Upper lobe of left lung (tissue), 6 donors: ENCODE data around the gene PIK3CD. TPM values are rescaled to one million over a fixed set of nuclear protein-coding genes. Genes with fewer than 3 reads are reported as not detected.

Source experiments
- ATAC-seq, 2 donors: fragments of 200-7000 bp; cut with Tn5 transposase; one replicate each; pipeline ENCODE4 v1.9.1; 2022; ENCODE audit warnings: mild to moderate bottlenecking in 2 of 2, moderate library complexity in 2 of 2; ENCODE audit not compliant: low FRiP score in 2 of 2
- DNase-seq, 2 donors: peaks; one replicate each; pipeline ENCODE4 v3.0.0-alpha.2; 2019 to 2020
- H3K27ac ChIP-seq, 4 donors: fragments of 200-600 bp; sonication (generic); one replicate each; pipeline ENCODE4 v1.5.1; 2016 to 2019
- H3K27me3 ChIP-seq, 4 donors: fragments of 200-600 bp; sonication (generic); one replicate each; pipeline ENCODE4 v1.5.1; 2017 to 2019
- H3K36me3 ChIP-seq, 4 donors: fragments of 200-600 bp; sonication (generic); one replicate each; pipeline ENCODE4 v1.5.1; 2016 to 2019
- H3K4me1 ChIP-seq, 4 donors: fragments of 200-600 bp; sonication (generic); one replicate each; pipeline ENCODE4 v1.5.1; 2018 to 2019
- H3K4me3 ChIP-seq, 4 donors: fragments of 200-600 bp; sonication (generic); one replicate each; pipeline ENCODE4 v1.5.1; 2017 to 2019; ENCODE audit warnings: mild to moderate bottlenecking in 2 of 4, moderate library complexity in 1 of 4
- H3K9me3 ChIP-seq, 4 donors: fragments of 200-600 bp; sonication (generic); one replicate each; pipeline ENCODE4 v1.5.1; 2018 to 2019
- EP300 ChIP-seq, 4 donors: sonication (generic); formaldehyde crosslinking; IDR thresholded peaks; one replicate each; pipeline ENCODE4 v1.5.1; 2017; ENCODE audit warnings: antibody characterized with exemption in 4 of 4, control low read depth in 2 of 4
- POLR2A ChIP-seq, 4 donors: fragments of 450-650 bp; IDR thresholded peaks; one replicate each; pipeline ENCODE4 v1.5.1; 2016 to 2017; ENCODE audit warnings: antibody characterized with exemption in 4 of 4, mild to moderate bottlenecking in 2 of 4
- POLR2AphosphoS5 ChIP-seq, 2 donors: sonication (generic); formaldehyde crosslinking; IDR thresholded peaks; one replicate each; pipeline ENCODE4 v1.5.1; 2017; ENCODE audit warnings: antibody characterized with exemption in 2 of 2
- WGBS, 2 donors: methylation state at CpG; one replicate each; pipeline ENCODE4 v1.1.5; 2017 to 2018; 5-methylcytosine and 5-hydroxymethylcytosine counted together
- total RNA-seq, 6 donors: library from RNA; depleted of rRNA in 4 of 6; stranded (reverse); fragments of >200 nt in 4 of 6; gene quantifications; one replicate each; pipeline versions ENCODE4 v1.1.0 to v1.2.1, GENCODE V29; 2016 to 2021
- TF ChIP-seq, protein P1 (sequence below), 6 experiments: fragments of 450-650 bp in 4 of 6; fragments of 200-600 bp in 2 of 6; sonication (generic) in 2 of 6; IDR thresholded peaks; one replicate each; pipeline ENCODE4 v1.5.1; 2016 to 2019; ENCODE audit warnings: antibody characterized with exemption in 6 of 6
- donor health status: DM: no; HTN: no; CAD: no; lungs with moderate emphysema.
- donor health status: DM: no; HTN: yes; CAD: no; lungs with severe emphysema.

Gene PIK3CD
- total RNA-seq, 6 donors from 2014 or later: 19.0 to 56.6 (median 24.2) TPM

- DNase-seq: peak in 1 of 2 donors; percentile 63
- peaks cover 0 to 52% (median 34%) of the 10 kb centered on the region in 4 donors for H3K36me3 ChIP-seq
These were observed 39.2 kb upstream of the PIK3CD start for GRCh38 chr1:9612162-9612845.

GRCh38 chr1:9612871-9613624 lies 38.5 kb upstream of the PIK3CD start:
- Histone ChIP-seq H3K4me1 (peaks cover 0 to 6% (median 0%) of the 10 kb centered on the region in 4 donors), H3K27ac (no peak overlapping the region), H3K36me3 (peaks cover 0 to 46% (median 31%) of the 10 kb centered on the region in 4 donors), H3K4me3 (no peak overlapping the region), H3K27me3 (no peaks in the 10 kb centered on the region), H3K9me3 (no peaks in the 10 kb centered on the region)
- ATAC-seq: no peak
- peak in 1 of 2 donors; percentile 75 for DNase-seq
- no peak for TF ChIP-seq POLR2AphosphoS5 (IDR thresholded peaks at IDR 0.05)
- WGBS, 2 donors: 94% methylated on average over 15 to 18 of the region's 20 CpGs

More at GRCh38 chr1:9612162-9612845, 39.2 kb upstream of the PIK3CD start:
- Histone ChIP-seq H3K4me3 (no peak overlapping the region), H3K4me1 (peaks cover 0 to 6% (median 0%) of the 10 kb centered on the region in 4 donors), H3K27ac (no peak overlapping the region), H3K9me3 (no peaks in the 10 kb centered on the region), H3K27me3 (no peaks in the 10 kb centered on the region)
- 88 to 92% methylated on average over 2 to 9 of the region's 11 CpGs for WGBS, 2 donors
- TF ChIP-seq EP300 (IDR thresholded peaks at IDR 0.05): no peak
- no peak for TF ChIP-seq POLR2AphosphoS5 (IDR thresholded peaks at IDR 0.05)
- TF ChIP-seq POLR2A (IDR thresholded peaks at IDR 0.05): no peak
- TF ChIP-seq, protein P1, sequence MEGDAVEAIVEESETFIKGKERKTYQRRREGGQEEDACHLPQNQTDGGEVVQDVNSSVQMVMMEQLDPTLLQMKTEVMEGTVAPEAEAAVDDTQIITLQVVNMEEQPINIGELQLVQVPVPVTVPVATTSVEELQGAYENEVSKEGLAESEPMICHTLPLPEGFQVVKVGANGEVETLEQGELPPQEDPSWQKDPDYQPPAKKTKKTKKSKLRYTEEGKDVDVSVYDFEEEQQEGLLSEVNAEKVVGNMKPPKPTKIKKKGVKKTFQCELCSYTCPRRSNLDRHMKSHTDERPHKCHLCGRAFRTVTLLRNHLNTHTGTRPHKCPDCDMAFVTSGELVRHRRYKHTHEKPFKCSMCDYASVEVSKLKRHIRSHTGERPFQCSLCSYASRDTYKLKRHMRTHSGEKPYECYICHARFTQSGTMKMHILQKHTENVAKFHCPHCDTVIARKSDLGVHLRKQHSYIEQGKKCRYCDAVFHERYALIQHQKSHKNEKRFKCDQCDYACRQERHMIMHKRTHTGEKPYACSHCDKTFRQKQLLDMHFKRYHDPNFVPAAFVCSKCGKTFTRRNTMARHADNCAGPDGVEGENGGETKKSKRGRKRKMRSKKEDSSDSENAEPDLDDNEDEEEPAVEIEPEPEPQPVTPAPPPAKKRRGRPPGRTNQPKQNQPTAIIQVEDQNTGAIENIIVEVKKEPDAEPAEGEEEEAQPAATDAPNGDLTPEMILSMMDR (IDR thresholded peaks at IDR 0.05): no peak
- ATAC-seq: no peak

GRCh38 chr1:9613625-9614299 lies 37.8 kb upstream of the PIK3CD start:
- Histone ChIP-seq H3K4me1 (peaks cover 0 to 6% (median 0%) of the 10 kb centered on the region in 4 donors), H3K9me3 (no peaks in the 10 kb centered on the region), H3K27ac (no peak overlapping the region), H3K4me3 (no peak overlapping the region), H3K27me3 (no peaks in the 10 kb centered on the region), H3K36me3 (peaks cover 0 to 39% (median 28%) of the 10 kb centered on the region in 4 donors)
- TF ChIP-seq, protein P1 (IDR thresholded peaks at IDR 0.05): no peak
- TF ChIP-seq POLR2AphosphoS5 (IDR thresholded peaks at IDR 0.05) (no peak), EP300 (IDR thresholded peaks at IDR 0.05) (no peak), POLR2A (IDR thresholded peaks at IDR 0.05) (no peak)
- 81 to 97% methylated on average over 8 to 17 of the region's 17 CpGs for WGBS, 2 donors
- ATAC-seq (no peak), DNase-seq (peak in 1 of 2 donors; percentile 51)

DNA sequence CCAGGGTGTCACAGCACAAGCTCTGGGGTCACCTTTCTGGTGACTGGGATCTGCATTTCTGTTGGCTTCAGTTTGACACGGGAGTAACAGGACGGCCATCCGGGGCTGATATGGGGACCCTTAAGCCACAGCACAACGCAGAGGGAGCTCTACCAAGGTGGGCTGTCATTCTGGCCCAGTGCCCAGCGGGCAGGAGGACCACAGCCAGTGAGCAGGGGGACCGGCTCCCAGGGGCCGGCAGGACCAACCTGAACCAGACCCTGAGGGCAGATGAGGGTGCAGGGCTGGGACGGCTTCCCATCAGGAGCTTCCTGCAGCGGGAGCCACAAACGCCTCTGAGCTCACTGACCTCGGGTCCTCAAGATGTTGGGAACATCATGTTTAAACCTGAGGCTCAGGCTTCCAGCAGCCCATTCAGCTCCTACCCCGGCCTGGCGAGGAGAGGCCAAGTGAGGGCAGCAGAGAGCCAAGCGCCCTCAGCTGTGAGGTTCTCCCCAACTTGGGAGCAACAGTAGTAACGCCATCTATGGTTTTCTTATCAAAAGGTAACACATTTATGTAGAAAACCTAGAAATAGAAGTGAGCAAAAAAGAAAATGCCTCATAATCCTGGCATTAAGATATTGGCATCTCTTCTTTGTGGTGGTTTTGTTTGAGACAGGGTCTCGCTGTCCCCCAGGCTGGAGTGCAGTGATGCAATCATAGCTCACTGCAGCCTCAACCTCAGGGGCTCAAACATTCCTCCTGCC lies 36.0 kb upstream of the PIK3CD start:
- no peak for TF ChIP-seq POLR2AphosphoS5 (IDR thresholded peaks at IDR 0.05)
- TF ChIP-seq, protein P1 (IDR thresholded peaks at IDR 0.05): peak in 5 of 6 experiments; percentile 26 to 47 (median 41)
- WGBS, 2 donors: 36 to 50% methylated on average over 3 to 16 of the region's 16 CpGs
- Histone ChIP-seq H3K27ac (no peak overlapping the region), H3K4me1 (peaks cover 0 to 6% (median 0%) of the 10 kb centered on the region in 4 donors), H3K27me3 (no peaks in the 10 kb centered on the region), H3K9me3 (no peaks in the 10 kb centered on the region), H3K36me3 (peaks cover 0 to 23% (median 16%) of the 10 kb centered on the region in 4 donors), H3K4me3 (no peak overlapping the region)
- ATAC-seq (peak in 1 of 2 donors; percentile 54), DNase-seq (no peak)
